ENCODE results near the gene HIGD2B.
"Not testable (repeated sequence)": the region's sequence is repeated elsewhere in the genome, so short reads cannot be mapped to it uniquely, and the experiment has no call there.

The HIGD2B gene, protein sequence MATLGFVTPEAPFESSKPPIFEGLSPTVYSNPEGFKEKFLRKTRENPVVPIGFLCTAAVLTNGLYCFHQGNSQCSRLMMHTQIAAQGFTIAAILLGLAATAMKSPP

DNA sequence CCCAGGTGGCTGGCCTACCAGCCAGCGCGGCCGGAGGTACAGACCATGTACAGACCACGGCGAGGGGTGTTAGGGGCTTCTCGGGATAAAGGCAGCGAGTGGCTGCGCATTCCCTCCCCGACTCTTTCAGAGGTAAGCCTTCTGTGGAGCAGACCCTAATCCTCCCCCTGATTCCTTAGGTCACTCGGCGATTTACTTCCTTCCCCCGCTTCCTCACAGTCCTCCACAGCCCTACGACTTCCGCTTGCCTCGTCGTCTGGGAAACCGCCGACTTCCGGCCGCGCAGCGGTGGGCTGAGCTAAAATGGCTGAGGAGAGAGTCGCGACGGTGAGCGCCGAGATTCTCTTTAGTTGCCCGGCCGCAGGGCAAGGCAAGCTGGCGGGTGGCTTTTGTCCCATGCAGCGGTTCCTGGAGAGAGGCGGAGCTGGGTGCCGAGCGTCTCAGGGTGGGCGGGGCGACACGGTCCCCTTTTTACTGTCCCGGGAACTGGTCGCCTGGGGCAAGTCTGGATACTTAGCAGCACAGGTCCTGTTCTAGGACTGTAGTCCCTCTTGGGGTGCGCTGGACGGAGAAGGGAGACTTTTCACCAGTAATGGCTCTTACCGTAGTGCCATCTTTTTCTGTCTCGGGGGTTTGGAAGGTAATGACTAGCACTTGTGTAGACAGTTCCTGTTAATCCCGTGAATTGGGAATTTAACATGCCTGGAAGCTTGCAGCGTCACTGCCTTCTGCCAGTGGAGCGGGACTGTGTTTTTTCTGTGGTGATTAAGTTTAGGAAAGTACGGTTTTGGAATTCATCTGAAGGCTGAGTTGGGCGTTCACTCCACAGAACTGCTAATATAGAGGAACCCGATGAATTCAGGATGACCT is at the start of gene HIGD2B, which contains the start of gene BBS4:
Gene HIGD2B, minus strand, starts transcription at position 258 of the 870 bp plus-strand sequence. CDS start 9,808 bp downstream, outside the sequence.
Gene BBS4, plus strand, starts transcription at position 283 of the 870 bp plus-strand sequence. Its CDS starts 21 bp downstream, at position 304.
- Histone ChIP-seq H3K9ac (peak within 1 kb of the TSS; percentile 76), H3K9me3 (no peaks in the 10 kb centered on the region), H3K4me2 (peak within 1 kb of the TSS; percentile 86), H3K36me3 (no peaks in the 10 kb centered on the region), H4K20me1 (no peaks in the 10 kb centered on the region), H3K27me3 (no peaks in the 10 kb centered on the region), H3K27ac (peak within 1 kb of the TSS; percentile 64), H3K4me1 (peaks cover 29% of the 10 kb centered on the region), H3K4me3 (peak within 1 kb of the TSS; percentile 70)
- TF ChIP-seq Cebpa-rat (IDR thresholded peaks at IDR 0.05): no peak

DNA sequence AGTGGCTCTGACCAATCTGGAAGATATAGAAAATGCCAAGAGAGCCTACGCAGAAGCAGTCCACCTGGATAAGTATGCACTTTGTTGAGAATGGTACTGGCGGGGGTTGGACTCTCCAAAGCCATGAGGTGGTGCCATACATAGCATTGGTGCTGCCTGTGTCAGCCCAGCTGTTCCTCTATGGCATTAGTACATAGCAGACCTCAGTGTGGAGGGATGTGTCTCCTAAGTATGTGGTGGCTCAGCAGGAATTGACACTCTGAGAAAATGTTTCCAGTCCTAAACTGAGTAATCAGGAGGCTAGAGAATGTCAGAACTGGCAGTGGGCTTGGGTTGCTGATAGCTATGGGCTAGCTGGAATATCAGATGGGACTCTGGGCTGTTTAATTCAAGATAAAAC is 49.1 kb upstream of the HIGD2B start:
- Histone ChIP-seq H4K20me1 (no peaks in the 10 kb centered on the region), H3K4me2 (no peak overlapping the region), H3K9ac (no peak overlapping the region), H3K4me3 (no peak overlapping the region), H3K27ac (no peak overlapping the region), H3K9me3 (no peaks in the 10 kb centered on the region), H3K36me3 (peaks cover 72% of the 10 kb centered on the region), H3K4me1 (peaks cover 11% of the 10 kb centered on the region), H3K27me3 (no peaks in the 10 kb centered on the region)
- TF ChIP-seq Cebpa-rat (IDR thresholded peaks at IDR 0.05): no peak

DNA sequence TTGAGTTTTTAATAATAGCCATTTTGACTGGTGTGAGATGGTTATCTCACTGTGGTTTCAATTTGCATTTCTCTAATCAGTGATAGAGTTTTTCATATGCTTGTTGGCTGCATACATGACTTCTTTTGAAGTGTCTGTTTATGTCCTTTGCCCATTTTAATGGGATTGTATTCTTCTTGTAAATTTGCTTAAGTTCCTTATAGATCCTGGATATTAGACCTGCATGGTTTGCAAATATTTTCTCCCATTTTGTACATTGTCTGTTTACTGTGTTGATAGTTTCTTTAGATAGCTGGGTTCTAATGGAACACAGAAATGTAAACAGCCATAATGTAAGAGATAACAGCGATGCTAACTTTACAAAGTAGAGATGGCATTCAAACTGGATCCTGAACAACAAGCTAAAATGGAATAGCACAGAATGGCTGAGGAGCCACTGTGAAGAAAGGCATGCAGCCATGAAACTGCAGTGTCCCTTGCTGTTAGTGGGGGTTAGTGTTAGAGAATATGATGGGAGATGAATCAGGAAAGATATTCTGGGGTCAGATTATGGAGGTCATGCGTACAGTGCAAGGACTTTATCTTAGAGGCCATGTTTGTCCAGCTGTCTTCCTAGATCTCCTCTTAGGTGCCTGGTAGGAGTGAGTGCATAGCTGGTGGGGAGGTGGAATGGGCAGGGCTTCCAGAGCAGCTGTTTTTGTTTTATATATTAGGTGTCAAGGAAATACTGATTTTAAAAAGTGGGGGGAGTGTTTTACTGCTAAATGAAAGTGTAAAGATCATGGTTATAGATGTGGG is 48.2 kb upstream of the HIGD2B start:
- H3K27me3 ChIP-seq: no peaks in the 10 kb centered on the region
- H3K4me2 ChIP-seq: no peak overlapping the region
- H3K9ac ChIP-seq: no peak overlapping the region
- no peak for TF ChIP-seq Cebpa-rat (IDR thresholded peaks at IDR 0.05)
- H3K4me3 ChIP-seq: no peak overlapping the region
- no peaks in the 10 kb centered on the region for H4K20me1 ChIP-seq
- no peaks in the 10 kb centered on the region for H3K9me3 ChIP-seq
- peaks cover 67% of the 10 kb centered on the region for H3K36me3 ChIP-seq
- H3K4me1 ChIP-seq: 0 out of 2 replicates have a peak, but pooled peaks cover 2% of the 10 kb centered on the region
- H3K27ac ChIP-seq: no peak overlapping the region

DNA sequence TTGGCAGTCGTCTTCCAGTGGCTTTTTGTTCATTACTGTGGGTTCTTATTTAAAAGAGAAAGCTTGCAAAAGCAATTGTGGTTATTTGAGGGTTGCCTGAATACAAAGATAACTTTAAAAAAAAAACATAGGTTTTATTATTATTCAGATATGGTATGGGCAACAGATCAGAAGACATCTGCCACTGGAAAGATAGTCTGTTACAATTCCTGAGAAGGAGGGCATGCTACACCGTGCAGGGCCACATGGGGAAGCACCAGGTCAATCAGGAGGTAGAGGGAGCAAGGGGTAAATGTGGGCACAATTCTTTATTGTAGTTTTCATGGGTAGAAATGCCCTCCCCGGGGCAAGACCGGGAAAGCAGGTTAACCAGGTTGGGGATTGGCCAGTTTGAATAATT is 46.5 kb upstream of the HIGD2B start:
- Histone ChIP-seq H3K9ac (no peak overlapping the region), H3K9me3 (no peaks in the 10 kb centered on the region), H3K36me3 (peaks cover 51% of the 10 kb centered on the region), H3K27me3 (no peaks in the 10 kb centered on the region), H4K20me1 (no peaks in the 10 kb centered on the region), H3K4me2 (no peak overlapping the region), H3K4me3 (no peak overlapping the region), H3K4me1 (no peaks in the 10 kb centered on the region), H3K27ac (no peak overlapping the region)
- TF ChIP-seq Cebpa-rat (IDR thresholded peaks at IDR 0.05): no peak

DNA sequence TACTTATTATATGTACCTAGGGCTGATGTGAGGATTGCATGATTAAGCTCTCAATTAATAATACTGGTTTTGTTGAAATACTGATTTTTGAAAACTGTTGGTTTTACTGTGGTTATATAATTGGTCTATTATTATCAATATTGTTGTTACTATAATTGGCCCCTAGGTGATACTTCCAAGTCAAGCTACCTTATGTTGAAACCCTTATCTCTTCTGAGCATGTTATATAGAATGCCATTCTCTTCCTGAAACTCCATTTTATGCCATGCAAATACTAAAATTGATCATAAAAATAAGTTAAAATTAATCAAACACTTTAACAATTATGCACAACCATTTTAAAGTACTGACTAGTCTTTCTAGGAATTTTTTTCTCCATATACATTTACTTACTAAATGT is 46.1 kb upstream of the HIGD2B start:
- no peak for TF ChIP-seq Cebpa-rat (IDR thresholded peaks at IDR 0.05)
- H3K27ac ChIP-seq: no peak overlapping the region
- no peak overlapping the region for H3K4me2 ChIP-seq

DNA sequence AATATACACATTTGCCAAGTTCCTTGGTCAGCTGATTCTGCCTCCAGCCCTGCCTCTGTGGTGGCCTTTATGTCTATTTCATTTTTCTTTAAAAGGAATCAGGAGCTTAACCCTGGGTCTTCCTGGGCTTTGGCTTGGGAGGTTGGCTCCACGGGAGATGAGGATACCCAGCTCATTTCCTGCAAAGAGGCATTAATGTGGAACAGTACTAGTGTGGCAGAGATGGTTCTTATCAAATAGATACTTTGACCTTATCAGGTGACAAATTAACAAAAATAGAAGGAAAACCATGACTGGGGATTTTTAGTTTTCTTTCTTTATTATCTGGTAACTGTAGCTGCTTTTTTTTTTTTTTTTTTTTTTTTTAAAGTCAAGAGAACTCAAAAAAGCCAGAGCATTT is 42.8 kb upstream of the HIGD2B start:
- no peaks in the 10 kb centered on the region for H4K20me1 ChIP-seq
- no peaks in the 10 kb centered on the region for H3K4me1 ChIP-seq
- no peak overlapping the region for H3K4me3 ChIP-seq
- TF ChIP-seq Cebpa-rat (IDR thresholded peaks at IDR 0.05): no peak
- H3K4me2 ChIP-seq: no peak overlapping the region
- no peak overlapping the region for H3K9ac ChIP-seq
- H3K9me3 ChIP-seq: no peaks in the 10 kb centered on the region
- no peak overlapping the region for H3K27ac ChIP-seq
- H3K27me3 ChIP-seq: no peaks in the 10 kb centered on the region
- H3K36me3 ChIP-seq: peaks cover 21% of the 10 kb centered on the region

More for the DNA sequence above, 46.1 kb upstream of the HIGD2B start:
- Histone ChIP-seq H3K9ac (no peak overlapping the region), H3K27me3 (no peaks in the 10 kb centered on the region), H3K9me3 (no peaks in the 10 kb centered on the region), H3K4me3 (no peak overlapping the region), H4K20me1 (no peaks in the 10 kb centered on the region), H3K36me3 (peaks cover 47% of the 10 kb centered on the region), H3K4me1 (no peaks in the 10 kb centered on the region)

DNA sequence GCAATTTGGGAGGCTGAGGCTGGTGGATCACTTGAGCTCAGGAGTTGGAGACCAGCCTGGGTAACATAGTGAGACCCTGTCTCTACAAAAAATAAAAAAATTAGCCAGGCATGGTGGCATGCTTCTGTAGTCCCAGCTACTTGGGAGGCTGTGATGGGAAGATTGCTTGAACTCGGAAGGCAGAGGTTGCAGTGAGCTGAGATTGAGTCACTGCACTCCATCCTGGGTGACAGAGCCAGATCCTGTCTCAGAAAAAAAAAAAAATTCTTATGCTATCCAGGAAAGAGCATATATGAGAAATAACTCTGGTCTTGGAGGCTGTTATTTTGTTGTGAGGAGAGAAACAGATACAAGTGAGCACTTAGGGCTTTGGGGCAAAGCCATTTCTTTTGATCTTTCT is 42.3 kb upstream of the HIGD2B start:
- not testable (repeated sequence) for H3K4me1 ChIP-seq, H3K9ac ChIP-seq, H3K27me3 ChIP-seq, H4K20me1 ChIP-seq, H3K27ac ChIP-seq, H3K4me3 ChIP-seq, H3K4me2 ChIP-seq, H3K9me3 ChIP-seq
- H3K36me3 ChIP-seq: peaks cover 16% of the 10 kb centered on the region

DNA sequence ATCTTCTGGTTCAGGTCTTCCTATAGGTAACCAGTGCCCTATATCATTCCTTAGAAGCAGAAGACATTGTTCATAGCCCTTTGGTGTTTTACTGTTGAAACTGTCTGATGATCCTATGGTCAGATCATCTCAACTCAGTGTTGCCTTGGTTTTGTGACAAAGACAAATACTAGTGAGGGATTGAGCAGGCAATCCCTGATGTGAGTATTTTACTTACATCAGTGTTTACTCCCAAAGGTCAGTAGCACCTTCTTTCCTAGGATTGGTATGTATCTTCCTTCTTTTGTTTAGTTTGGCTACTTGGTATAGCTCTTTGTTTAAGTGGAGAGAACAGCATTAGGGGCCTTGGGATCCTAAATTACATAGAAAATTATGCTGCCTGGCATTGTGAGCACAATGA is 41.2 kb upstream of the HIGD2B start:
- no peak for TF ChIP-seq Cebpa-rat (IDR thresholded peaks at IDR 0.05)

DNA sequence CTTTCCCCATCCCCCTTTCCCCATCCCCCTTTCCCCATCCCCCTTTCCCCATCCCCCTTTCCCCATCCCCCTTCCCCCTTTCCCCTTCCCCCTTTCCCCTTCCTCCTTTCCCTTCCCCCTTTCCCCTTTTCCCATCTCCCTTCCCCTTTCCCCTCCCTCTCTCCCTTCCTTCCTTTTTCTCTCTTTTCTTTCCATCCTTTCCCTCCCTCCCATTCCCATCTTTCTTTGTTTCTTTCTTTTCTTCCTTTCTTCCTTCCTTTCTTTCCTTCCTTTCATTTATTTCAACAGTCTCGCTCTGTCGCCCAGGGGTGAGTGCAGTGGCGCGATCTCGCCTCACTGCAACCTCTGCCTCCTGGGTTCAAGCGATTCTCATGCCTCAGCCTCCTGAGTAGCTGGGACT is 39.9 kb upstream of the HIGD2B start:
- H3K36me3 ChIP-seq, H3K27me3 ChIP-seq, H3K4me2 ChIP-seq, H3K9ac ChIP-seq, H3K27ac ChIP-seq, H3K9me3 ChIP-seq, H3K4me1 ChIP-seq, H3K4me3 ChIP-seq, H4K20me1 ChIP-seq: not testable (repeated sequence)

More for the DNA sequence above, 41.2 kb upstream of the HIGD2B start:
- no peaks in the 10 kb centered on the region for H3K4me1 ChIP-seq
- H3K27ac ChIP-seq: no peak overlapping the region
- H3K4me3 ChIP-seq: no peak overlapping the region
- H3K9ac ChIP-seq: no peak overlapping the region
- no peaks in the 10 kb centered on the region for H4K20me1 ChIP-seq
- H3K4me2 ChIP-seq: no peak overlapping the region
- no peaks in the 10 kb centered on the region for H3K27me3 ChIP-seq
- H3K36me3 ChIP-seq: peaks cover 10% of the 10 kb centered on the region
- H3K9me3 ChIP-seq: no peaks in the 10 kb centered on the region

DNA sequence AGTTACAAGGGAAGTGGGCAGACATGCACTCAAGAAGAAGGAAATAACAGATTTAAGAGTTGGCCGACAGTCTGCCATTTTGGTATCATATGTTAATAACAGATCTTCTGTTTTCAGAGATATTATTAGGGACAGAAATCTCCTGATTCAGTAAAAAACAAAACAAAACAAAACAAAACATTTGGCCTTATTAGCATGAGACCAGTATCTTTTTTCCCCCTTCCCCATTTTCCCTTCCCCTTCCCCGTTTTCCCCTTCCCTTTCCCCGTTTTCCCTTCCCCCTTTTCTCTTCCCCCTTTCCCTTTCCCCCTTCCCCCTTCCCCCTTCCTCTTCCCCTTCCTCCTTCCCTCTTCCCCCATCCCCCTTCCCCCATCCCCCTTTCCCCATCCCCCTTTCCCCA is 39.5 kb upstream of the HIGD2B start:
- H3K4me3 ChIP-seq: no peak overlapping the region
- H3K27ac ChIP-seq: no peak overlapping the region
- no peak overlapping the region for H3K4me2 ChIP-seq
- no peaks in the 10 kb centered on the region for H3K9me3 ChIP-seq
- no peaks in the 10 kb centered on the region for H4K20me1 ChIP-seq
- no peaks in the 10 kb centered on the region for H3K27me3 ChIP-seq
- H3K36me3 ChIP-seq: no peaks in the 10 kb centered on the region
- H3K4me1 ChIP-seq: no peaks in the 10 kb centered on the region
- no peak for TF ChIP-seq Cebpa-rat (IDR thresholded peaks at IDR 0.05)
- no peak overlapping the region for H3K9ac ChIP-seq

Measured in BLaER1 (cell line).